Caco-2 (cell line): ENCODE measurements around the gene DIAPH2. TPM values are rescaled to one million over a fixed set of nuclear protein-coding genes. Genes with fewer than 3 reads are reported as not detected.

Experiments
- BruUV-seq: library from RNA; stranded (reverse); fragments of 400-500 nt; replicated peaks from 2 replicates; lab custom pipeline; 2021; lab: Mats Ljungman, UMichigan
- CTCF ChIA-PET: fragments of 300-600 bp; sonication (Branson Sonifier 250); formaldehyde crosslinking; loops from one replicate; lab custom pipeline; 2022; ENCODE audit warnings: antibody characterized with exemption; lab: Charles Lee
- POLR2A ChIA-PET: fragments of 300-600 bp; sonication (Branson Sonifier 250); formaldehyde crosslinking; loops from one replicate; lab custom pipeline; 2022; ENCODE audit warnings: antibody characterized with exemption; lab: Charles Lee
- DNase-seq, 2 experiments: peaks; one replicate each; pipeline versions ENCODE4 v3.0.0 to v3.0.0-alpha.2; 2020 to 2022
- H3K27me3 ChIP-seq: replicated peaks from 2 replicates; pipeline ENCODE4 v1.6.0; 2011; ENCODE audit warnings: low read length; ENCODE audit not compliant: control insufficient read depth, insufficient read depth
- H3K36me3 ChIP-seq: 2 replicates; pipeline ENCODE4 v1.5.1; 2011; ENCODE audit warnings: low read length; ENCODE audit not compliant: control insufficient read depth, insufficient read depth
- H3K4me1 ChIP-seq: fragments of 250-450 bp; sonication (Bioruptor Pico); 2 replicates; pipeline ENCODE4 v1.5.1; 2020; ENCODE audit warnings: mild to moderate bottlenecking
- H3K4me3 ChIP-seq: 2 replicates; pipeline ENCODE4 v1.5.1; 2011; ENCODE audit warnings: low read depth, mild to moderate bottlenecking, control low read depth, low read length
- H3K9me3 ChIP-seq: fragments of 250-450 bp; sonication (Bioruptor Pico); 2 replicates; pipeline ENCODE4 v1.5.1; 2020; ENCODE audit warnings: mild to moderate bottlenecking, moderate library complexity
- H3K27ac Mint-ChIP-seq: one replicate; pipeline ENCODE4 v1.8.0; 2022; ENCODE audit warnings: mixed read lengths; ENCODE audit not compliant: unreplicated experiment
- H3K27me3 Mint-ChIP-seq: one replicate; pipeline ENCODE4 v1.8.0; 2022; ENCODE audit warnings: mixed read lengths; ENCODE audit not compliant: insufficient read depth, unreplicated experiment
- H3K36me3 Mint-ChIP-seq: one replicate; pipeline ENCODE4 v1.8.0; 2022; ENCODE audit warnings: mild to moderate bottlenecking, mixed read lengths; ENCODE audit not compliant: insufficient read depth, unreplicated experiment
- H3K4me1 Mint-ChIP-seq: one replicate; pipeline ENCODE4 v1.8.0; 2022; ENCODE audit warnings: low read depth, mixed read lengths; ENCODE audit not compliant: unreplicated experiment
- H3K4me3 Mint-ChIP-seq: one replicate; pipeline ENCODE4 v1.8.0; 2022; ENCODE audit warnings: mild to moderate bottlenecking, moderate library complexity, mixed read lengths; ENCODE audit not compliant: unreplicated experiment
- H3K9me3 Mint-ChIP-seq: one replicate; pipeline ENCODE4 v1.8.0; 2022; ENCODE audit warnings: mixed read lengths; ENCODE audit not compliant: unreplicated experiment
- CTCF ChIP-seq, 2 experiments: fragments of 200-600 bp in 1 of 2; IDR thresholded peaks; 1 replicate in 1 of 2; 2 replicates in 1 of 2; pipeline versions ENCODE4 v1.5.1 to v1.8.0; 2011 to 2022; ENCODE audit warnings: antibody characterized with exemption in 1 of 2, control low read depth in 1 of 2, inconsistent platforms in 1 of 2, low read depth in 1 of 2, low read length in 1 of 2, mild to moderate bottlenecking in 1 of 2, moderate library complexity in 1 of 2; ENCODE audit not compliant: insufficient read depth in 1 of 2, severe bottlenecking in 1 of 2, unreplicated experiment in 1 of 2
- intact Hi-C: fragments of 100-400 bp; cut with micrococcal nuclease; formaldehyde crosslinking; loops from one replicate; pipeline ENCODE4 v1.10.0; 2022; ENCODE audit not compliant: unreplicated experiment
- total RNA-seq: library from RNA; stranded (reverse); gene quantifications from 2 replicates; pipeline ENCODE4 v1.2.3, GENCODE V29; 2022

Gene DIAPH2
- total RNA-seq, 1 experiment from 2014 or later: 16.1 TPM

DNA sequence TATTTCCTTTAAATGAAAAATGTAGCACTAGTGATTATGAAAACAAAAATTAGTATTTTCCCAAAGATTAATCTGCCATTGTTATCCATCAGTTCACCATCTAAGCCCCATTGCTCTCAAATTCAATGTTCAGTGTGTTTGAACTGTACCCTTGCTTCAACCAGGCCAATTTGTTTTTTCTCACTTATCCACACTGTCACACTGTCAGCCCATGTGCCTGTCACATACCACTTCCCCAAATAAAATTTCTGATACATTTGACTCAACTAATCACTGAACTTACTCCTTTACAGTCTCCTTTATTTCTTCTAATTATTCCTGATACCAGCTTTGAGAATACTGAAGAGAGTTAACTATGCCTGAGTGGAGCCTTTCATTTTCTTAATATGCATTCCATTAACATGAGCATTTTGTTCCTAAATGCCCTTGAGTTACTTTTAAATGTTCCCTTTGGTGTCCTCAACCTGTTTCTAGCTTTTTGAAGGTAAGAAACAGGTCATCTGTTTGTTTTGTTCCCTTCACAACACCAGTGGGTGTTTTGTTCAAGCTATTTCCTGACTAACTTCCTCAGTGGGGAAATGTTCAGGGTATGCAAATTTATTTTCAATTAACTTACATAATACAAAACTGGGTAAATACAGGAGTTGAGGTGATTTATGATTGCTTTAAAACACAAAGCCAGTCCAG, 316.2 kb downstream of the DIAPH2 start:
- no peak overlapping the region for H3K27ac Mint-ChIP-seq
- no peak overlapping the region for H3K4me3 Mint-ChIP-seq
- CTCF ChIA-PET: no interaction called here
- Histone ChIP-seq H3K9me3 (no peaks in the 10 kb centered on the region), H3K4me1 (peaks cover 11% of the 10 kb centered on the region; the same call in 1 of the 2 replicates), H3K36me3 (no peaks in the 10 kb centered on the region), H3K4me3 (no peak overlapping the region), H3K27me3 (no peaks in the 10 kb centered on the region)
- no peaks in the 10 kb centered on the region for H3K27me3 Mint-ChIP-seq
- no peak for TF ChIP-seq CTCF (IDR thresholded peaks at IDR 0.05; ENCODE audit: insufficient read depth in 1 of 2, low read depth in 1 of 2, low read length in 1 of 2, severe bottlenecking in 1 of 2, unreplicated experiment in 1 of 2)
- no TSS peak for BruUV-seq
- DNase-seq: no peak
- no peaks in the 10 kb centered on the region for H3K36me3 Mint-ChIP-seq
- H3K4me1 Mint-ChIP-seq: no peaks in the 10 kb centered on the region
- POLR2A ChIA-PET: no interaction called here
- intact Hi-C loops: no loop called here
- H3K9me3 Mint-ChIP-seq: no peaks in the 10 kb centered on the region

- no peaks in the 10 kb centered on the region for H3K4me1 Mint-ChIP-seq
- no peak overlapping the region for H3K27ac Mint-ChIP-seq
- H3K36me3 Mint-ChIP-seq: no peaks in the 10 kb centered on the region
- DNase-seq: no peak
- TF ChIP-seq CTCF (IDR thresholded peaks at IDR 0.05; ENCODE audit: insufficient read depth in 1 of 2, low read depth in 1 of 2, low read length in 1 of 2, severe bottlenecking in 1 of 2, unreplicated experiment in 1 of 2): no peak
- no TSS peak for BruUV-seq
- CTCF ChIA-PET: no interaction called here
- Histone ChIP-seq H3K27me3 (no peaks in the 10 kb centered on the region), H3K4me1 (no peaks in the 10 kb centered on the region), H3K9me3 (no peaks in the 10 kb centered on the region), H3K4me3 (no peak overlapping the region), H3K36me3 (no peaks in the 10 kb centered on the region)
- POLR2A ChIA-PET: interaction anchor here (0.6 kb wide), 1 partner anchor 154 kb away, joined by 3 read pairs; no protein-coding TSS in a partner anchor
- no peaks in the 10 kb centered on the region for H3K9me3 Mint-ChIP-seq
- intact Hi-C loops: no loop called here
- no peaks in the 10 kb centered on the region for H3K27me3 Mint-ChIP-seq
- no peak overlapping the region for H3K4me3 Mint-ChIP-seq
Measured at GRCh38 chrX:97006167-97006566, 321.5 kb downstream of the DIAPH2 start.

GRCh38 chrX:97009391-97009790, 324.7 kb downstream of the DIAPH2 start:
- Mint-ChIP-seq H3K27me3 (no peaks in the 10 kb centered on the region), H3K27ac (no peak overlapping the region), H3K36me3 (no peaks in the 10 kb centered on the region), H3K9me3 (no peaks in the 10 kb centered on the region), H3K4me3 (no peak overlapping the region), H3K4me1 (no peaks in the 10 kb centered on the region)
- no peaks in the 10 kb centered on the region for H3K4me1 ChIP-seq
- no peak overlapping the region for H3K4me3 ChIP-seq
- no peak for TF ChIP-seq CTCF (IDR thresholded peaks at IDR 0.05; ENCODE audit: insufficient read depth in 1 of 2, low read depth in 1 of 2, low read length in 1 of 2, severe bottlenecking in 1 of 2, unreplicated experiment in 1 of 2)
- intact Hi-C loops: no loop called here
- ChIA-PET CTCF (no interaction called here), POLR2A (no interaction called here)
- H3K36me3 ChIP-seq: no peaks in the 10 kb centered on the region
- no peak for DNase-seq
- no peaks in the 10 kb centered on the region for H3K27me3 ChIP-seq
- no peaks in the 10 kb centered on the region for H3K9me3 ChIP-seq
- BruUV-seq: no TSS peak
